Neural cell (in vitro differentiated cells): ENCODE data around the gene CFHR4. TPM values are rescaled to one million over a fixed set of nuclear protein-coding genes. Genes with fewer than 3 reads are reported as not detected.

Source experiments
- H2AFZ ChIP-seq: fragments of 200-600, 300-800 bp; sonication (generic), shearing (Covaris generic); 2 replicates; pipeline ENCODE4 v1.6.0; 2014; ENCODE audit warnings: low read depth, mild to moderate bottlenecking, antibody characterized with exemption, low read length, moderate library complexity
- H3F3A ChIP-seq: fragments of 200-600 bp; shearing (Covaris generic); 2 replicates; pipeline ENCODE4 v1.6.1; 2016; ENCODE audit warnings: mild to moderate bottlenecking, moderate library complexity, mixed read lengths, antibody characterized with exemption, low read length; ENCODE audit not compliant: insufficient read depth, poor library complexity, severe bottlenecking
- H3K27ac ChIP-seq: fragments of 200-600, 300-800 bp; sonication (generic), shearing (Covaris generic); 2 replicates; pipeline ENCODE4 v1.5.1; 2014; ENCODE audit warnings: mild to moderate bottlenecking, low read length, moderate library complexity
- H3K27me3 ChIP-seq: fragments of 300-800, 200-600 bp; sonication (generic), shearing (Covaris generic); 2 replicates; pipeline ENCODE4 v1.6.0; 2014; ENCODE audit warnings: mild to moderate bottlenecking, low read depth, low read length, moderate library complexity; ENCODE audit not compliant: insufficient read depth
- H3K36me3 ChIP-seq: fragments of 300-800, 200-600 bp; sonication (generic), shearing (Covaris generic); 2 replicates; pipeline ENCODE4 v1.5.1; 2014; ENCODE audit warnings: mild to moderate bottlenecking, antibody characterized with exemption, low read length, moderate library complexity; ENCODE audit not compliant: insufficient read depth
- H3K4me2 ChIP-seq: fragments of 300-800, 200-600 bp; sonication (generic), shearing (Covaris generic); 2 replicates; pipeline ENCODE4 v1.6.0; 2014; ENCODE audit warnings: mild to moderate bottlenecking, low read length
- H3K4me3 ChIP-seq: fragments of 300-800, 200-600 bp; sonication (generic), shearing (Covaris generic); 2 replicates; pipeline ENCODE4 v1.5.1; 2014; ENCODE audit warnings: mild to moderate bottlenecking, low read length, moderate library complexity
- H3K79me2 ChIP-seq: fragments of 200-600 bp; shearing (Covaris generic); replicated peaks from 2 replicates; pipeline ENCODE4 v1.6.0; 2014; ENCODE audit warnings: mild to moderate bottlenecking, low read length, moderate library complexity; ENCODE audit not compliant: insufficient read depth
- H3K9ac ChIP-seq: fragments of 300-800, 200-600 bp; sonication (generic), shearing (Covaris generic); 2 replicates; pipeline ENCODE4 v1.6.1; 2016; ENCODE audit warnings: mild to moderate bottlenecking, low read length, mixed read lengths
- H3K9me2 ChIP-seq: fragments of 200-600 bp; shearing (Covaris generic); 2 replicates; pipeline ENCODE4 v1.6.1; 2016; ENCODE audit warnings: mild to moderate bottlenecking, low read length, mixed read lengths; ENCODE audit not compliant: insufficient read depth
- H3K9me3 ChIP-seq: fragments of 200-600, 300-800 bp; sonication (generic), shearing (Covaris generic); 2 replicates; pipeline ENCODE4 v1.6.1; 2016; ENCODE audit warnings: mild to moderate bottlenecking, mixed run types, low read length, moderate library complexity, mixed read lengths
- H4K20me1 ChIP-seq: fragments of 200-600 bp; shearing (Covaris generic); 2 replicates; pipeline ENCODE4 v1.6.1; 2016; ENCODE audit warnings: mild to moderate bottlenecking, mixed run types; ENCODE audit not compliant: insufficient read depth
- EP300 ChIP-seq: fragments of 450-650 bp; conservative IDR thresholded peaks from 2 replicates; pipeline ENCODE4 v1.6.1; 2014; ENCODE audit warnings: antibody characterized with exemption, mild to moderate bottlenecking, moderate library complexity; ENCODE audit not compliant: poor library complexity, severe bottlenecking
- EZH2 ChIP-seq: fragments of 200-600, 300-800 bp; shearing (Covaris generic), sonication (generic); IDR thresholded peaks from 2 replicates; pipeline ENCODE4 v1.6.1; 2014; ENCODE audit warnings: antibody characterized with exemption, low read length, borderline replicate concordance, mild to moderate bottlenecking; ENCODE audit not compliant: insufficient read depth, poor library complexity, severe bottlenecking
- MXI1 ChIP-seq: fragments of 450-650 bp; conservative IDR thresholded peaks from 2 replicates; pipeline ENCODE4 v1.6.1; 2014; ENCODE audit warnings: antibody characterized with exemption, mild to moderate bottlenecking; ENCODE audit not compliant: poor library complexity, severe bottlenecking
- POLR2AphosphoS5 ChIP-seq: IDR thresholded peaks from 2 replicates; pipeline ENCODE4 v1.6.1; 2012
- RAD21 ChIP-seq: fragments of 450-650 bp; conservative IDR thresholded peaks from 2 replicates; pipeline ENCODE4 v1.6.1; 2014; ENCODE audit warnings: antibody characterized with exemption, mild to moderate bottlenecking, moderate library complexity
- SMC3 ChIP-seq: fragments of 450-650 bp; conservative IDR thresholded peaks from 2 replicates; pipeline ENCODE4 v1.6.1; 2014; ENCODE audit warnings: antibody characterized with exemption, mild to moderate bottlenecking, moderate library complexity; ENCODE audit not compliant: poor library complexity
- TAF1 ChIP-seq: IDR thresholded peaks from 2 replicates; pipeline ENCODE4 v1.6.1; 2012; ENCODE audit warnings: low read depth
- polyA plus RNA-seq: library from polyadenylated mRNA; depleted of rRNA; stranded (reverse); fragments of >200 nt; gene quantifications from 2 replicates; pipeline ENCODE4 v1.2.3, GENCODE V29; 2014
- TF ChIP-seq, protein P1 (sequence below): IDR thresholded peaks from 2 replicates; pipeline ENCODE4 v1.6.1; 2012; ENCODE audit warnings: borderline replicate concordance
- TF ChIP-seq, protein P2 (sequence below): fragments of 450-650 bp; IDR thresholded peaks from 2 replicates; pipeline ENCODE4 v1.5.1; 2014; ENCODE audit warnings: antibody characterized with exemption, mild to moderate bottlenecking, moderate library complexity; ENCODE audit not compliant: poor library complexity, severe bottlenecking

CFHR4 gene
- polyA plus RNA-seq, 1 donor from 2014 or later, result not detected

DNA sequence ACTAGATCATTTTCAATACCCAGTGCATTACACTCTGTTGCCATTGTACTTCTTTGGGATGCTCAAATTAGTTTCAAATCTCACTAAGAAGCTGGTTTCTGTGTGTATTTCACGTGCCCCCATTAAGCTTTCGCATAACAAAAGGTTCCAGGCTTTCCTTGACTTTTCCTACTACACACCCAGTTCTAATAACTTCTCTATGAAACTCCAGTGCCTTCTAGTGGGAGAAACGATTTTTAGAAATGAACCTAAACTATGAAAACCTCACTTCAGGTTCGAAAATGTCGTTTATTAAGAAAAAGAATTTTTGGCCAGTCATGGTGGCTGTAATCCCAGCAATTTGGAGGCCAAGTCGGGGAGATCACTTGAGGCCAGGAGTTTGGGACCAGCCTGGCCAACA is 2.8 kb downstream of the CFHR4 start:
- TF ChIP-seq MXI1 (no peak), TAF1 (no peak), EZH2 (no peak), RAD21 (no peak)
- TF ChIP-seq, protein P1, sequence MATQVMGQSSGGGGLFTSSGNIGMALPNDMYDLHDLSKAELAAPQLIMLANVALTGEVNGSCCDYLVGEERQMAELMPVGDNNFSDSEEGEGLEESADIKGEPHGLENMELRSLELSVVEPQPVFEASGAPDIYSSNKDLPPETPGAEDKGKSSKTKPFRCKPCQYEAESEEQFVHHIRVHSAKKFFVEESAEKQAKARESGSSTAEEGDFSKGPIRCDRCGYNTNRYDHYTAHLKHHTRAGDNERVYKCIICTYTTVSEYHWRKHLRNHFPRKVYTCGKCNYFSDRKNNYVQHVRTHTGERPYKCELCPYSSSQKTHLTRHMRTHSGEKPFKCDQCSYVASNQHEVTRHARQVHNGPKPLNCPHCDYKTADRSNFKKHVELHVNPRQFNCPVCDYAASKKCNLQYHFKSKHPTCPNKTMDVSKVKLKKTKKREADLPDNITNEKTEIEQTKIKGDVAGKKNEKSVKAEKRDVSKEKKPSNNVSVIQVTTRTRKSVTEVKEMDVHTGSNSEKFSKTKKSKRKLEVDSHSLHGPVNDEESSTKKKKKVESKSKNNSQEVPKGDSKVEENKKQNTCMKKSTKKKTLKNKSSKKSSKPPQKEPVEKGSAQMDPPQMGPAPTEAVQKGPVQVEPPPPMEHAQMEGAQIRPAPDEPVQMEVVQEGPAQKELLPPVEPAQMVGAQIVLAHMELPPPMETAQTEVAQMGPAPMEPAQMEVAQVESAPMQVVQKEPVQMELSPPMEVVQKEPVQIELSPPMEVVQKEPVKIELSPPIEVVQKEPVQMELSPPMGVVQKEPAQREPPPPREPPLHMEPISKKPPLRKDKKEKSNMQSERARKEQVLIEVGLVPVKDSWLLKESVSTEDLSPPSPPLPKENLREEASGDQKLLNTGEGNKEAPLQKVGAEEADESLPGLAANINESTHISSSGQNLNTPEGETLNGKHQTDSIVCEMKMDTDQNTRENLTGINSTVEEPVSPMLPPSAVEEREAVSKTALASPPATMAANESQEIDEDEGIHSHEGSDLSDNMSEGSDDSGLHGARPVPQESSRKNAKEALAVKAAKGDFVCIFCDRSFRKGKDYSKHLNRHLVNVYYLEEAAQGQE, result no peak
- TF ChIP-seq, protein P2, sequence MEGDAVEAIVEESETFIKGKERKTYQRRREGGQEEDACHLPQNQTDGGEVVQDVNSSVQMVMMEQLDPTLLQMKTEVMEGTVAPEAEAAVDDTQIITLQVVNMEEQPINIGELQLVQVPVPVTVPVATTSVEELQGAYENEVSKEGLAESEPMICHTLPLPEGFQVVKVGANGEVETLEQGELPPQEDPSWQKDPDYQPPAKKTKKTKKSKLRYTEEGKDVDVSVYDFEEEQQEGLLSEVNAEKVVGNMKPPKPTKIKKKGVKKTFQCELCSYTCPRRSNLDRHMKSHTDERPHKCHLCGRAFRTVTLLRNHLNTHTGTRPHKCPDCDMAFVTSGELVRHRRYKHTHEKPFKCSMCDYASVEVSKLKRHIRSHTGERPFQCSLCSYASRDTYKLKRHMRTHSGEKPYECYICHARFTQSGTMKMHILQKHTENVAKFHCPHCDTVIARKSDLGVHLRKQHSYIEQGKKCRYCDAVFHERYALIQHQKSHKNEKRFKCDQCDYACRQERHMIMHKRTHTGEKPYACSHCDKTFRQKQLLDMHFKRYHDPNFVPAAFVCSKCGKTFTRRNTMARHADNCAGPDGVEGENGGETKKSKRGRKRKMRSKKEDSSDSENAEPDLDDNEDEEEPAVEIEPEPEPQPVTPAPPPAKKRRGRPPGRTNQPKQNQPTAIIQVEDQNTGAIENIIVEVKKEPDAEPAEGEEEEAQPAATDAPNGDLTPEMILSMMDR, result no peak
- Histone ChIP-seq H2AFZ (no peak overlapping the region), H3K4me2 (no peak overlapping the region), H3K9me2 (no peaks in the 10 kb centered on the region), H4K20me1 (no peaks in the 10 kb centered on the region), H3K9me3 (no peaks in the 10 kb centered on the region), H3K9ac (no peak overlapping the region), H3K79me2 (no peaks in the 10 kb centered on the region), H3K27me3 (no peaks in the 10 kb centered on the region), H3K27ac (no peak overlapping the region), H3F3A (no peaks in the 10 kb centered on the region), H3K36me3 (no peaks in the 10 kb centered on the region), H3K4me3 (no peak overlapping the region)

DNA sequence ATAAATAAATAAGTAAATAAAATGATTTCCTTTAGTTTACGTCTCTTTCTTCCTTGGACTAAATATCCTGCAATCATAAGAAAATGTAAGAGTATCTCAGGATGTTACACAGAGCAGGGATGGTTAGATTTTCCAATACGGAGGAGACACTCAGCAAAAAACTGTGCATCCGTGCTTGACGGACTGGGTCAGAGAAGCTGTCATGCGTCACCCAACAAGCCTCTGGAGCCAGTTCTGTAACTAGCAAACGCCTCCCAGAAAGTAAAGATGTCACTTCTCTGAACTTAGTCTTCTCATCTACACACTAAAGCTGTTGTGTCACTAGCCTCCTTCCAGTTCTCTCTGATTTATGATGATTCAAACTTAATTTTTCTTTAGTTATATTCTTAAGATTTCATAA is 3.4 kb downstream of the CFHR4 start:
- Histone ChIP-seq H3K36me3 (no peaks in the 10 kb centered on the region), H3K9me3 (no peaks in the 10 kb centered on the region), H3K79me2 (no peaks in the 10 kb centered on the region), H4K20me1 (no peaks in the 10 kb centered on the region), H3K4me3 (no peak overlapping the region), H3K9ac (no peak overlapping the region), H3K27ac (no peak overlapping the region), H3K4me2 (no peak overlapping the region), H3F3A (no peaks in the 10 kb centered on the region), H3K9me2 (no peaks in the 10 kb centered on the region), H3K27me3 (no peaks in the 10 kb centered on the region), H2AFZ (no peak overlapping the region)
- no peak for TF ChIP-seq POLR2AphosphoS5
- TF ChIP-seq, protein P2, result no peak
- TF ChIP-seq SMC3, result no peak
- TF ChIP-seq EZH2, result no peak
- TF ChIP-seq EP300, result no peak
- TF ChIP-seq MXI1, result no peak
- TF ChIP-seq RAD21, result no peak
- TF ChIP-seq, protein P1, result no peak
- no peak for TF ChIP-seq TAF1
